Measurements from ENCODE around the gene HEY2. TPM values are rescaled to one million over a fixed set of nuclear protein-coding genes. Genes with fewer than 3 reads are reported as not detected.

The HEY2 gene
- total and polyA plus RNA-seq, 2 of the 8 experiments (the other 6 are each of a cell fraction or from before 2014, with no cell fraction given), result 9.1 to 16.2 TPM

DNA sequence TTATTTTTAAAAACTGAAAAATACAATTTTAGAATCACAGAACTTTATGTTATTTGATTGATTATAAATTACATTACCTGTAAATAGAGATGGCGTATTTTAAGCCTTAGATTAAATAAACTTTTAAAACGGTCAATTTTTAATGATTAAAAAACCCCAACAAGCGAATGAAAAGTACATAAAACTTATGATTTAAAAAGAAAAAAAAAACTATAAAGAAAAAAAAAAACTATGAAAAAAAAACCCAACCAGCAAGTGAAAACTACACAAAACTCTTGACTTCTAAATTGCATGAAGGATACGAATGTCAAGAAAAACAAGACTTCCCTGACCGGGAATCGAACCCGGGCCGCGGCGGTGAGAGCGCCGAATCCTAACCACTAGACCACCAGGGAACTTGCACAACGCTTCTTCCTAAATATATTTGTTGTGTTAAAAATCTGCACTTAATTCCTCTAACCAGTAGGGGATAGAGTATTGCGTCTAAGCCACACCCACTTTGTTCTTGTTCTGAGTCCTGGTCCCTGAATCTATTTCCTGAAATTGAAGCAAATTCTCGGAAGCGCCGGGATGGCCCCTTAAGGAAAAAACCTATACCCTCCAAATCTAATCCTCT, 30.6 kb downstream of the HEY2 start:
- Histone ChIP-seq H2AFZ (ENCODE audit: low read length) (peak overlapping the region; percentile 94), H3K79me1 (ENCODE audit: low read depth, low read length) (no peaks in the 10 kb centered on the region), H3K14ac (ENCODE audit: insufficient read length) (no peak overlapping the region), H3K9me3 (ENCODE audit: insufficient read depth in 2 of 2, low read depth in 1 of 2, low read length in 1 of 2) (peaks cover 0 to 2% of the 10 kb centered on the region in 2 experiments; a peak in 1 of 4 replicates), H3K18ac (ENCODE audit: extremely low read depth, low read length) (no peak overlapping the region), H3K56ac (replicated peaks; ENCODE audit: insufficient read length, low read depth, low read length) (no peak overlapping the region), H3K36me3 (ENCODE audit: control insufficient read depth in 2 of 4, insufficient read depth in 4 of 4, low read length in 3 of 4) (no peaks in the 10 kb centered on the region), H3K4me3 (ENCODE audit: extremely low read depth in 1 of 4, insufficient read depth in 2 of 4, low read depth in 3 of 4, low read length in 4 of 4) (peak overlapping the region; percentile 78 to 97 (median 87)), H2BK12ac (ENCODE audit: low read depth, low read length) (no peak overlapping the region), H3K4me2 (ENCODE audit: insufficient read depth in 1 of 2, low read depth in 2 of 2, low read length in 2 of 2) (peak overlapping the region; percentile 75 to 78), H2BK120ac (replicated peaks; ENCODE audit: low read depth, low read length) (no peak overlapping the region), H2BK15ac (ENCODE audit: low read length) (no peak overlapping the region), H3K27ac (ENCODE audit: low read depth, low read length) (no peak overlapping the region), H3K9ac (replicated peaks in 1 of 4; ENCODE audit: extremely low read depth in 1 of 4, low read depth in 3 of 4, low read length in 3 of 4) (peak overlapping the region in 3 of 4 experiments; percentile 60 to 77 (median 66); a peak in 4 of 7 replicates), H4K20me1 (replicated peaks in 1 of 2; ENCODE audit: control insufficient read depth in 1 of 2, insufficient read depth in 2 of 2, low read length in 2 of 2) (no peaks in the 10 kb centered on the region), H2BK20ac (ENCODE audit: low read length) (no peak overlapping the region), H4K91ac (replicated peaks; ENCODE audit: insufficient read length, low read length) (no peak overlapping the region), H3K79me2 (ENCODE audit: control insufficient read depth in 1 of 2, insufficient read depth in 2 of 2, low read length in 2 of 2) (no peaks in the 10 kb centered on the region), H3K27me3 (replicated peaks in 1 of 4; ENCODE audit: control insufficient read depth in 3 of 4, extremely low read depth in 1 of 4, insufficient read depth in 3 of 4, low read length in 3 of 4) (no peaks in the 10 kb centered on the region), H3K4ac (replicated peaks; ENCODE audit: insufficient read length, low read depth, low read length) (no peak overlapping the region), H3K23me2 (ENCODE audit: low read depth, low read length) (peaks cover 7% of the 10 kb centered on the region), H4K5ac (ENCODE audit: insufficient read length, low read depth, low read length) (no peak overlapping the region), H4K8ac (ENCODE audit: extremely low read depth, insufficient read depth, low read length) (no peak overlapping the region), H3K23ac (ENCODE audit: insufficient read length) (no peak overlapping the region), H2AK5ac (ENCODE audit: low read depth, low read length) (no peak overlapping the region), H3K4me1 (replicated peaks in 1 of 4; ENCODE audit: control insufficient read depth in 3 of 4, insufficient read depth in 4 of 4, low read length in 3 of 4) (no peaks in the 10 kb centered on the region; a peak in 1 of 7 replicates), H2BK5ac (ENCODE audit: low read depth, low read length) (no peak overlapping the region)
- DNase-seq (ENCODE audit: low read depth in 1 of 2, low spot score in 2 of 2) (peak in 1 of 2 experiments; percentile 94), FAIRE-seq (peak; percentile 93)
- POLR2A ChIA-PET (ENCODE audit: partially characterized antibody), result interaction anchor here (0.8 to 2.5 kb wide), 10 partner anchors 10 to 424 kb away, joined by 3 to 66 read pairs (median 3); partner anchors contain the start of gene NCOA7
- CTCF ChIA-PET (ENCODE audit: partially characterized antibody), result interaction anchor here (1.1 to 3.5 kb wide), 8 partner anchors 11 to 469 kb away, joined by 3 to 30 read pairs (median 8); partner anchors contain the start of gene NCOA7
- WGBS, 2 experiments (ENCODE audit: extremely low coverage in 1 of 2, insufficient coverage in 1 of 2, insufficient read length in 1 of 2, insufficient replicate concordance in 2 of 2, low coverage in 1 of 2, low lambda C conversion rate in 2 of 2, missing lambda C conversion rate in 1 of 2), result 10% methylated on average over 17 of the region's 17 CpGs; no CpG with 5 or more reads in 1 of the 2 experiments
- TF ChIP-seq TCF12 (IDR thresholded peaks at IDR 0.05; ENCODE audit: low read depth, low read length), result no peak
- no peak; a peak in 1 of 3 replicates for TF ChIP-seq POLR2A (IDR thresholded peaks at IDR 0.05; ENCODE audit: control extremely low read depth in 1 of 2, low read depth in 2 of 2, low read length in 2 of 2)
- TF ChIP-seq SIRT6 (IDR thresholded peaks at IDR 0.05; ENCODE audit: low read length), result no peak
- TF ChIP-seq RFX5 (IDR thresholded peaks at IDR 0.05; ENCODE audit: borderline replicate concordance, low read depth, low read length), result no peak
- no peak for TF ChIP-seq SP2 (IDR thresholded peaks at IDR 0.05; ENCODE audit: low read length)
- TF ChIP-seq RBBP5 (IDR thresholded peaks at IDR 0.05; ENCODE audit: borderline replicate concordance, low read depth, low read length), result no peak
- no peak for TF ChIP-seq KDM4A (IDR thresholded peaks at IDR 0.05; ENCODE audit: low read depth, low read length, severe bottlenecking)
- TF ChIP-seq NRF1 (IDR thresholded peaks at IDR 0.05; ENCODE audit: low read depth, low read length), result no peak; the same call in 1 of the 2 replicates
- TF ChIP-seq MAFK (IDR thresholded peaks at IDR 0.05; ENCODE audit: low read depth, low read length), result peak; percentile 72; the same call in 1 of the 2 replicates
- TF ChIP-seq EGR1 (IDR thresholded peaks at IDR 0.05; ENCODE audit: borderline replicate concordance, low read depth, low read length), result peak; percentile 49
- no peak for TF ChIP-seq RNF2 (IDR thresholded peaks at IDR 0.05; ENCODE audit: borderline replicate concordance, low read depth, low read length, missing control alignments, poor library complexity, severe bottlenecking)
- TF ChIP-seq SAP30 (IDR thresholded peaks at IDR 0.05; ENCODE audit: insufficient read depth, insufficient replicate concordance, low read length), result no peak
- no peak for TF ChIP-seq HDAC6 (IDR thresholded peaks at IDR 0.05; ENCODE audit: low read depth, low read length)

Measured in H1 (cell line).